Cardiac muscle cell (in vitro differentiated cells and primary cell): ENCODE data around the gene MORF4L1. TPM values are rescaled to one million over a fixed set of nuclear protein-coding genes. Genes with fewer than 3 reads are reported as not detected.
A peak's percentile ranks its signal among the peaks of the same experiment; 100 is the strongest.
"Not testable (repeated sequence)": the region's sequence is repeated elsewhere in the genome, so short reads cannot be mapped to it uniquely, and the experiment has no call there.

ENCODE experiments used
- DNase-seq, 2 donors: peaks; one replicate each; pipeline versions ENCODE4 v3.0.0 to v3.0.0-alpha.2; 2010 to 2017; ENCODE audit warnings: low read depth in 1 of 2, low spot score in 1 of 2
- H3K27ac ChIP-seq: fragments of 200-600 bp; sonication (generic); 2 replicates; pipeline ENCODE4 v1.5.1; 2016
- H3K27me3 ChIP-seq: fragments of 200-600 bp; sonication (generic); 2 replicates; pipeline ENCODE4 v1.6.0; 2016; ENCODE audit warnings: control low read depth
- H3K36me3 ChIP-seq: fragments of 200-600 bp; sonication (generic); 2 replicates; pipeline ENCODE4 v1.5.1; 2016; ENCODE audit warnings: control low read depth
- H3K4me1 ChIP-seq: fragments of 200-600 bp; sonication (generic); 2 replicates; pipeline ENCODE4 v1.8.1; 2017; ENCODE audit warnings: low read depth, mild to moderate bottlenecking, mixed run types
- H3K4me3 ChIP-seq: fragments of 200-600 bp; sonication (generic); 2 replicates; pipeline ENCODE4 v1.5.1; 2016; ENCODE audit warnings: mild to moderate bottlenecking
- H3K9me3 ChIP-seq: fragments of 200-600 bp; sonication (generic); 2 replicates; pipeline ENCODE4 v1.5.1; 2017; ENCODE audit warnings: low read depth, mild to moderate bottlenecking, control low read depth
- CTCF ChIP-seq: IDR thresholded peaks from 2 replicates; pipeline ENCODE4 v1.5.1; 2012; ENCODE audit warnings: low read depth, mild to moderate bottlenecking, low read length
- polyA plus RNA-seq: library from polyadenylated mRNA; unstranded; fragments of >200 nt; fragmentation: Nextera tagmentation; extraction: Ambion mirVana; gene quantifications from 2 replicates; pipeline ENCODE4 v1.2.1, GENCODE V29; 2016
- total RNA-seq: library from RNA; depleted of rRNA; stranded (reverse); fragments of >200 nt; gene quantifications from 2 replicates; pipeline ENCODE4 v1.2.3, GENCODE V29; 2016

Gene MORF4L1
- total and polyA plus RNA-seq, 2 experiments from 2014 or later, result 625 to 760 TPM

GRCh38 chr15:78837131-78837530, 35.6 kb upstream of the MORF4L1 start:
- Histone ChIP-seq H3K9me3 (no peaks in the 10 kb centered on the region), H3K4me1 (peaks cover 13% of the 10 kb centered on the region), H3K27me3 (no peaks in the 10 kb centered on the region), H3K36me3 (no peaks in the 10 kb centered on the region), H3K4me3 (no peak overlapping the region), H3K27ac (no peak overlapping the region)
- no peak for TF ChIP-seq CTCF
- no peak for DNase-seq

GRCh38 chr15:78837543-78837942, 35.1 kb upstream of the MORF4L1 start:
- TF ChIP-seq CTCF, result no peak
- Histone ChIP-seq H3K36me3 (no peaks in the 10 kb centered on the region), H3K4me1 (peaks cover 10% of the 10 kb centered on the region), H3K27ac (no peak overlapping the region), H3K27me3 (no peaks in the 10 kb centered on the region), H3K9me3 (no peaks in the 10 kb centered on the region), H3K4me3 (no peak overlapping the region)
- DNase-seq, result no peak

DNA sequence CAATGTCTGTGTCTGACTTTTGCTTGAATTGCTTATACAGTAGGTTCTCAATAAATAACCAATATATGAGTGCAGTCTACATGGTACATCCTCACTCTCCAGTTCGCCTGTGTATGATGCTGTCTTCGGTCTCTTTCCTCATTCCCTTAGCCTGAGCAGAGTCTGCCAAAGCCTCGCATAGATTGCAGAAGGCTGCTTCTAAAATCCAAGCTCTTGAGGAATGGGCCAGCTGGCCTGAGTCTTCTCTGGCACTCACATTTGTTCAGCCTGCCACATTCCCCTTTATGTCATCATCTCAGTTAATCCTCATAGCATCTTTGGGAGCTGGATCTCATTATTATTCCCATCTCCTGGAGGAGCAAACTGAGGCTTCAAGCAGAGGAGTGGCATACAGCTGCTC, 34.2 kb upstream of the MORF4L1 start:
- H3K9me3 ChIP-seq, result no peaks in the 10 kb centered on the region
- no peaks in the 10 kb centered on the region for H3K27me3 ChIP-seq
- TF ChIP-seq CTCF, result no peak
- peak in 1 of 2 donors; percentile 38 for DNase-seq
- peaks cover 9% of the 10 kb centered on the region for H3K4me1 ChIP-seq
- no peak overlapping the region for H3K4me3 ChIP-seq
- no peaks in the 10 kb centered on the region for H3K36me3 ChIP-seq
- no peak overlapping the region for H3K27ac ChIP-seq

DNA sequence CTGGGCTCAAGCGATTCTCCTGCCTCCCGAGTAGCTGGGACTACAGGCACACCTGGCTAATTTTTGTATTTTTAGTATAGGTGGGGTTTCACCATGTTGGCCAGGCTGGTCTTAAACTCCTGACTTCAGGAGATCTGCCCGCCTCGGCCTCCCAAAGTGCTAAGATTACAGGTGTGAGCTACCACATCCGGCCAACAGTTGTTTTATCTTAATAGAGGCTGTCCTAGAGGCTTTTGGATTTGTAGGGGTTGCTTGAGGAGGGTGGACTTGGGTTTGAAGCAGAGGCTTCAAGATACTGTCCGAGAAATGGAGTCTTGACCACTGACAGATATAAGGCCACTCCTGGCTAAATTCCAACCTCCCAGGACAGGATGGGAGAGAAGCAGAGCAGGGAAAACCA, 33.5 kb upstream of the MORF4L1 start:
- H3K27me3 ChIP-seq, DNase-seq, H3K4me3 ChIP-seq, H3K27ac ChIP-seq, H3K4me1 ChIP-seq, H3K9me3 ChIP-seq, H3K36me3 ChIP-seq: not testable (repeated sequence)

- no peaks in the 10 kb centered on the region for H3K27me3 ChIP-seq
- H3K27ac ChIP-seq, result peak overlapping the region; percentile 78
- H3K9me3 ChIP-seq, result no peaks in the 10 kb centered on the region
- no peaks in the 10 kb centered on the region for H3K36me3 ChIP-seq
- H3K4me1 ChIP-seq, result peaks cover 9% of the 10 kb centered on the region
- DNase-seq, result peak in 1 of 2 donors; percentile 40
- no peak for TF ChIP-seq CTCF
- H3K4me3 ChIP-seq, result no peak overlapping the region
These were observed 31.9 kb upstream of the MORF4L1 start for GRCh38 chr15:78840661-78841375.

DNA sequence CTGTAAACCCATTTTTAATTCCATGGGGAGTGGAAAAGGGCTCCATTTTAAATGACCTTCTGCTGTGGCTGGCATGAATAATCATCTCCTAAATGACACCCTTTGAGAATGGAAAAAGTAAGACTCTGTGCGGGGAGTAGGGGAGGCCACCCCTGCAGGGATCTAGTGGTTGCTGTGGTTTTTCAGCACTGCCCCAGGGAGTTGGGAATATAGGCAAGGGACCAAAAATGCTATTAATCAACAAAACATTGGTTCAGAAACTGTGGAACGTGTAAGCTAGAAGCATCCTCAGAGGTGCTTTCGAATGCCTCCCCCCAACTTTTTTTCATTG, 31.3 kb upstream of the MORF4L1 start:
- TF ChIP-seq CTCF, result no peak
- no peaks in the 10 kb centered on the region for H3K36me3 ChIP-seq
- no peak for DNase-seq
- no peaks in the 10 kb centered on the region for H3K9me3 ChIP-seq
- no peaks in the 10 kb centered on the region for H3K27me3 ChIP-seq
- H3K27ac ChIP-seq, result peak overlapping the region; percentile 78
- peaks cover 9% of the 10 kb centered on the region for H3K4me1 ChIP-seq
- H3K4me3 ChIP-seq, result no peak overlapping the region
